Thyroid gland (tissue), 4 donors: ENCODE data around the gene ACOT8. TPM values are rescaled to one million over a fixed set of nuclear protein-coding genes. Genes with fewer than 3 reads are reported as not detected.

Experiments
- DNase-seq, 2 donors: peaks; one replicate each; pipeline ENCODE4 v3.0.0-alpha.2; 2019
- H3K27ac ChIP-seq, 3 donors: fragments of 200-600 bp; sonication (generic); 1 replicate in 2 of 3; 2 replicates in 1 of 3; pipeline ENCODE4 v1.5.1; 2016 to 2019; ENCODE audit warnings: mild to moderate bottlenecking in 1 of 3, moderate library complexity in 1 of 3
- H3K27me3 ChIP-seq: fragments of 200-600 bp; sonication (generic); one replicate; pipeline ENCODE4 v1.5.1; 2019
- H3K36me3 ChIP-seq, 2 donors: fragments of 200-600 bp; sonication (generic); one replicate each; pipeline ENCODE4 v1.5.1; 2016 to 2019
- H3K4me1 ChIP-seq, 2 donors: fragments of 200-600 bp; sonication (generic); one replicate each; pipeline ENCODE4 v1.5.1; 2017 to 2019
- H3K4me3 ChIP-seq, 3 donors: fragments of 200-600 bp; sonication (generic); replicated peaks in 1 of 3; 1 replicate in 2 of 3; 2 replicates in 1 of 3; pipeline ENCODE4 v1.5.1; 2016; ENCODE audit warnings: mild to moderate bottlenecking in 1 of 3
- H3K9me3 ChIP-seq: fragments of 200-600 bp; sonication (generic); one replicate; pipeline ENCODE4 v1.5.1; 2017
- CTCF ChIP-seq, 6 experiments: fragments of 200-600 bp in 3 of 6; fragments of 450-650 bp in 3 of 6; sonication (generic) in 3 of 6; IDR thresholded peaks; one replicate each; pipeline ENCODE4 v1.5.1; 2016 to 2019; ENCODE audit warnings: antibody characterized with exemption in 6 of 6, mild to moderate bottlenecking in 2 of 6, inconsistent platforms in 1 of 6, moderate library complexity in 1 of 6
- POLR2A ChIP-seq, 2 donors: fragments of 450-650 bp; IDR thresholded peaks; one replicate each; pipeline ENCODE4 v1.6.1; 2017; ENCODE audit warnings: antibody characterized with exemption in 2 of 2, mild to moderate bottlenecking in 2 of 2, moderate library complexity in 1 of 2
- WGBS, 2 donors: methylation state at CpG; one replicate each; pipeline ENCODE4 v1.1.5; 2017; 5-methylcytosine and 5-hydroxymethylcytosine counted together
- intact Hi-C: fragments of 100-400 bp; cut with DNase I; formaldehyde crosslinking; loops from one replicate; pipeline ENCODE4 v1.15.1; 2023
- total RNA-seq, 4 donors: library from RNA; depleted of rRNA; stranded (reverse); fragments of >200 nt; gene quantifications; one replicate each; pipeline ENCODE4 v1.2.3, GENCODE V29; 2016

ACOT8 gene
- total RNA-seq, 4 donors from 2014 or later: 36.3 to 73.8 (median 50.6) TPM

GRCh38 chr20:45867819-45868176 lies 10.6 kb upstream of the ACOT8 start:
- H3K27me3 ChIP-seq: no peaks in the 10 kb centered on the region
- intact Hi-C loops: no loop called here
- TF ChIP-seq POLR2A (IDR thresholded peaks at IDR 0.05): no peak
- TF ChIP-seq CTCF (IDR thresholded peaks at IDR 0.05): no peak
- H3K36me3 ChIP-seq: no peaks in the 10 kb centered on the region
- no peaks in the 10 kb centered on the region for H3K4me1 ChIP-seq
- no peaks in the 10 kb centered on the region for H3K9me3 ChIP-seq
- DNase-seq: no peak
- no peak overlapping the region for H3K27ac ChIP-seq
- no peak overlapping the region for H3K4me3 ChIP-seq

- Histone ChIP-seq H3K9me3 (no peaks in the 10 kb centered on the region), H3K27me3 (no peaks in the 10 kb centered on the region), H3K4me3 (no peak overlapping the region), H3K4me1 (no peaks in the 10 kb centered on the region), H3K27ac (no peak overlapping the region), H3K36me3 (no peaks in the 10 kb centered on the region)
- DNase-seq: no peak
- intact Hi-C loops: no loop called here
- WGBS, 2 donors: 86 to 97% methylated on average over 6 of the region's 6 CpGs
- TF ChIP-seq POLR2A (IDR thresholded peaks at IDR 0.05): no peak
- TF ChIP-seq CTCF (IDR thresholded peaks at IDR 0.05): no peak
Measured at GRCh38 chr20:45867136-45867818, 10.1 kb upstream of the ACOT8 start.

GRCh38 chr20:45866454-45866853 lies 9.3 kb upstream of the ACOT8 start:
- H3K9me3 ChIP-seq: no peaks in the 10 kb centered on the region
- H3K27ac ChIP-seq: no peak overlapping the region
- H3K27me3 ChIP-seq: no peaks in the 10 kb centered on the region
- WGBS, 2 donors: 92 to 95% methylated on average over 5 of the region's 5 CpGs
- H3K36me3 ChIP-seq: no peaks in the 10 kb centered on the region
- no peaks in the 10 kb centered on the region for H3K4me1 ChIP-seq
- H3K4me3 ChIP-seq: no peak overlapping the region
- intact Hi-C loops: no loop called here
- no peak for DNase-seq
- no peak for TF ChIP-seq POLR2A (IDR thresholded peaks at IDR 0.05)
- no peak for TF ChIP-seq CTCF (IDR thresholded peaks at IDR 0.05)

- intact Hi-C loops: no loop called here
- Histone ChIP-seq H3K9me3 (no peaks in the 10 kb centered on the region), H3K27me3 (no peaks in the 10 kb centered on the region), H3K4me3 (no peak overlapping the region), H3K27ac (no peak overlapping the region), H3K4me1 (no peaks in the 10 kb centered on the region), H3K36me3 (no peaks in the 10 kb centered on the region)
- 92 to 95% methylated on average over 7 of the region's 7 CpGs for WGBS, 2 donors
- no peak for DNase-seq
- TF ChIP-seq CTCF (IDR thresholded peaks at IDR 0.05): no peak
- no peak for TF ChIP-seq POLR2A (IDR thresholded peaks at IDR 0.05)
Measured at GRCh38 chr20:45863543-45864470, 6.6 kb upstream of the ACOT8 start.
